Breast epithelium (tissue), 3 donors: ENCODE data around the gene PCDHGA8.
A peak's percentile ranks its signal among the peaks of the same experiment; 100 is the strongest.

Experiments used
- POLR2A ChIP-seq: fragments of 450-650 bp; IDR thresholded peaks from one replicate; pipeline ENCODE4 v1.6.1; 2016; ENCODE audit warnings: antibody characterized with exemption, mild to moderate bottlenecking, moderate library complexity
- POLR2AphosphoS5 ChIP-seq, 3 donors: sonication (generic); formaldehyde crosslinking; IDR thresholded peaks; one replicate each; pipeline ENCODE4 v1.6.1; 2017; ENCODE audit warnings: antibody characterized with exemption in 3 of 3
- TF ChIP-seq, protein P1 (sequence below), 3 donors: fragments of 450-650 bp; IDR thresholded peaks; one replicate each; pipeline ENCODE4 v1.5.1; 2016 to 2017; ENCODE audit warnings: antibody characterized with exemption in 3 of 3, mild to moderate bottlenecking in 3 of 3, moderate library complexity in 3 of 3

GRCh38 chr5:141354900-141355469, 37.4 kb upstream of the PCDHGA8 start, which contains the start of gene PCDHGA4:
- TF ChIP-seq POLR2A (no peak), POLR2AphosphoS5 (IDR thresholded peaks at IDR 0.05) (no peak)
- TF ChIP-seq, protein P1, sequence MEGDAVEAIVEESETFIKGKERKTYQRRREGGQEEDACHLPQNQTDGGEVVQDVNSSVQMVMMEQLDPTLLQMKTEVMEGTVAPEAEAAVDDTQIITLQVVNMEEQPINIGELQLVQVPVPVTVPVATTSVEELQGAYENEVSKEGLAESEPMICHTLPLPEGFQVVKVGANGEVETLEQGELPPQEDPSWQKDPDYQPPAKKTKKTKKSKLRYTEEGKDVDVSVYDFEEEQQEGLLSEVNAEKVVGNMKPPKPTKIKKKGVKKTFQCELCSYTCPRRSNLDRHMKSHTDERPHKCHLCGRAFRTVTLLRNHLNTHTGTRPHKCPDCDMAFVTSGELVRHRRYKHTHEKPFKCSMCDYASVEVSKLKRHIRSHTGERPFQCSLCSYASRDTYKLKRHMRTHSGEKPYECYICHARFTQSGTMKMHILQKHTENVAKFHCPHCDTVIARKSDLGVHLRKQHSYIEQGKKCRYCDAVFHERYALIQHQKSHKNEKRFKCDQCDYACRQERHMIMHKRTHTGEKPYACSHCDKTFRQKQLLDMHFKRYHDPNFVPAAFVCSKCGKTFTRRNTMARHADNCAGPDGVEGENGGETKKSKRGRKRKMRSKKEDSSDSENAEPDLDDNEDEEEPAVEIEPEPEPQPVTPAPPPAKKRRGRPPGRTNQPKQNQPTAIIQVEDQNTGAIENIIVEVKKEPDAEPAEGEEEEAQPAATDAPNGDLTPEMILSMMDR (IDR thresholded peaks at IDR 0.05) = peak in 1 of 3 donors; percentile 12
